GM23248 (cell line): Measurements from ENCODE around the gene ZFAND2B.

Experiments
- EZH2 ChIP-seq: fragments of 200-600 bp; sonication (generic); IDR thresholded peaks from 2 replicates; pipeline ENCODE4 v1.6.1; 2018; ENCODE audit warnings: antibody characterized with exemption, mild to moderate bottlenecking; ENCODE audit not compliant: insufficient read depth, poor library complexity, severe bottlenecking
- EZH2phosphoT487 ChIP-seq: fragments of 200-600 bp; sonication (generic); IDR thresholded peaks from 2 replicates; pipeline ENCODE4 v1.6.1; 2018; ENCODE audit warnings: antibody characterized with exemption, moderate library complexity, mild to moderate bottlenecking, low read depth; ENCODE audit not compliant: insufficient read depth

- TF ChIP-seq EZH2phosphoT487: no peak
- TF ChIP-seq EZH2: no peak
Measured at GRCh38 chr2:219177552-219178376, 28.8 kb upstream of the ZFAND2B start, which contains the start of gene RETREG2.
